GM23338 (cell line): Measurements from ENCODE around the gene PIP4K2B. TPM values are rescaled to one million over a fixed set of nuclear protein-coding genes. Genes with fewer than 3 reads are reported as not detected.

Experiments
- ATAC-seq: fragments of 200-7000 bp; cut with Tn5 transposase; 3 replicates; pipeline ENCODE4 v1.9.1; 2020
- DNase-seq: peaks from one replicate; pipeline ENCODE4 v3.0.0-alpha.2; 2015; ENCODE audit warnings: low spot score
- H2AFZ ChIP-seq: fragments of 200-600 bp; sonication (generic); 2 replicates; pipeline ENCODE4 v1.8.0; 2016; ENCODE audit warnings: antibody characterized with exemption, mild to moderate bottlenecking, moderate library complexity
- H3F3A ChIP-seq: fragments of 200-600 bp; sonication (generic); replicated peaks from 2 replicates; pipeline ENCODE4 v1.8.0; 2017; ENCODE audit warnings: antibody characterized with exemption, mixed run types, low read depth
- H3K27ac ChIP-seq: fragments of 200-600 bp; sonication (generic); 2 replicates; pipeline ENCODE4 v1.6.1; 2016; ENCODE audit warnings: low read depth
- H3K27me3 ChIP-seq: fragments of 200-600 bp; sonication (generic); 2 replicates; pipeline ENCODE4 v1.8.0; 2016; ENCODE audit warnings: mild to moderate bottlenecking, mixed run types, moderate library complexity; ENCODE audit not compliant: insufficient read depth
- H3K36me3 ChIP-seq: fragments of 200-600 bp; sonication (generic); 2 replicates; pipeline ENCODE4 v1.8.0; 2016; ENCODE audit warnings: mild to moderate bottlenecking; ENCODE audit not compliant: insufficient read depth
- H3K4me1 ChIP-seq: fragments of 200-600 bp; sonication (generic); 2 replicates; pipeline ENCODE4 v1.8.0; 2016; ENCODE audit warnings: mild to moderate bottlenecking, moderate library complexity; ENCODE audit not compliant: insufficient read depth
- H3K4me2 ChIP-seq: fragments of 200-600 bp; sonication (generic); 2 replicates; pipeline ENCODE4 v1.7.1; 2017; ENCODE audit warnings: mixed run types
- H3K4me3 ChIP-seq: fragments of 200-600 bp; sonication (generic); 2 replicates; pipeline ENCODE4 v1.6.1; 2016; ENCODE audit warnings: mixed run types
- H3K79me2 ChIP-seq: fragments of 200-600 bp; sonication (generic); replicated peaks from 2 replicates; pipeline ENCODE4 v1.8.0; 2017; ENCODE audit warnings: mild to moderate bottlenecking; ENCODE audit not compliant: insufficient read depth
- H3K9me2 ChIP-seq: fragments of 200-600 bp; sonication (generic); 2 replicates; pipeline ENCODE4 v1.8.0; 2017; ENCODE audit not compliant: insufficient read depth
- H4K20me1 ChIP-seq: fragments of 200-600 bp; sonication (generic); replicated peaks from 2 replicates; pipeline ENCODE4 v1.8.0; 2017; ENCODE audit warnings: mild to moderate bottlenecking; ENCODE audit not compliant: insufficient read depth
- H3K27ac Mint-ChIP-seq: 2 replicates; pipeline ENCODE4 v1.8.0; 2020; ENCODE audit warnings: inconsistent platforms, mild to moderate bottlenecking, moderate library complexity, mixed read lengths
- H3K27me3 Mint-ChIP-seq: 3 replicates; pipeline ENCODE4 v1.8.0; 2022; ENCODE audit warnings: low read depth, mild to moderate bottlenecking, moderate library complexity, mixed read lengths, inconsistent platforms; ENCODE audit not compliant: insufficient read depth, poor library complexity
- H3K36me3 Mint-ChIP-seq: 3 replicates; pipeline ENCODE4 v1.8.0; 2021; ENCODE audit warnings: low read depth, mild to moderate bottlenecking, inconsistent platforms, moderate library complexity, mixed read lengths
- H3K4me1 Mint-ChIP-seq: 3 replicates; pipeline ENCODE4 v1.8.0; 2020; ENCODE audit warnings: mild to moderate bottlenecking, inconsistent platforms, mixed read lengths
- H3K4me3 Mint-ChIP-seq: 3 replicates; pipeline ENCODE4 v1.8.0; 2021; ENCODE audit warnings: moderate library complexity, mild to moderate bottlenecking, inconsistent platforms, mixed read lengths
- H3K9me3 Mint-ChIP-seq: 3 replicates; pipeline ENCODE4 v1.8.0; 2020; ENCODE audit warnings: moderate library complexity, mild to moderate bottlenecking, inconsistent platforms, mixed read lengths
- CREB1 ChIP-seq: fragments of 250-450 bp; sonication (Bioruptor Pico); IDR thresholded peaks from 2 replicates; pipeline ENCODE4 v1.5.0; 2020; ENCODE audit warnings: low read depth, mild to moderate bottlenecking, moderate library complexity
- CTCF ChIP-seq, 2 experiments: fragments of 200-600 bp in 1 of 2; sonication (generic) in 1 of 2; conservative IDR thresholded peaks; 2 replicates each; pipeline versions ENCODE4 v1.5.1 to v1.6.1; 2016 to 2017; ENCODE audit warnings: antibody characterized with exemption in 2 of 2, low read depth in 2 of 2, mild to moderate bottlenecking in 2 of 2, moderate library complexity in 1 of 2
- ETS1 ChIP-seq: IDR thresholded peaks from 2 replicates; pipeline ENCODE4 v1.6.1; 2016; ENCODE audit warnings: antibody characterized with exemption
- EZH2 ChIP-seq: fragments of 200-600 bp; sonication (generic); IDR thresholded peaks from one replicate; pipeline ENCODE4 v1.8.0; 2017; ENCODE audit warnings: antibody characterized with exemption, mild to moderate bottlenecking, low read depth; ENCODE audit not compliant: unreplicated experiment
- POLR2AphosphoS5 ChIP-seq: IDR thresholded peaks from 2 replicates; pipeline ENCODE4 v1.6.1; 2016; ENCODE audit warnings: antibody characterized with exemption, low read depth
- REST ChIP-seq: IDR thresholded peaks from one replicate; pipeline ENCODE4 v1.6.1; 2018; ENCODE audit warnings: antibody characterized with exemption; ENCODE audit not compliant: unreplicated experiment
- ZNF331 ChIP-seq: fragments of 250-450 bp; sonication (Bioruptor Pico); IDR thresholded peaks from 2 replicates; pipeline ENCODE4 v1.5.0; 2020; ENCODE audit warnings: low read depth, mild to moderate bottlenecking, moderate library complexity
- polyA plus RNA-seq: library from polyadenylated mRNA; unstranded; fragments of >200 nt; fragmentation: Nextera tagmentation; extraction: Ambion mirVana; gene quantifications from 2 replicates; pipeline ENCODE4 v1.2.1, GENCODE V29; 2016
- total RNA-seq: library from RNA; depleted of rRNA; stranded (reverse); fragments of >200 nt; shearing (Covaris generic); gene quantifications from 2 replicates; pipeline ENCODE4 v1.2.3, GENCODE V29; 2014

The PIP4K2B gene
- total and polyA plus RNA-seq, 2 experiments from 2014 or later: 9.5 to 43.4 TPM

- TF ChIP-seq REST (no peak), EZH2 (no peak), ETS1 (no peak), CTCF (conservative IDR thresholded peaks at IDR 0.05; ENCODE audit: low read depth in 2 of 2) (no peak), CREB1 (CRISPR knock-in tag) (no peak)
These were observed 10.5 kb upstream of the PIP4K2B start (continued) for GRCh38 chr17:38809828-38810227.

- H3K27me3 Mint-ChIP-seq: peaks cover 4% of the 10 kb centered on the region
- H3K4me1 ChIP-seq: peaks cover 16% of the 10 kb centered on the region
- no peaks in the 10 kb centered on the region for H3K27me3 ChIP-seq
- peak overlapping the region; percentile 96 for H3K4me3 ChIP-seq
- H4K20me1 ChIP-seq: peaks cover 25% of the 10 kb centered on the region
- H3K9me2 ChIP-seq: no peaks in the 10 kb centered on the region
- H3K9me3 Mint-ChIP-seq: peaks cover 2% of the 10 kb centered on the region; the same call in 2 of the 3 replicates
- peaks cover 61% of the 10 kb centered on the region for H3K36me3 Mint-ChIP-seq
- DNase-seq: peak; percentile 11
- peaks cover 37% of the 10 kb centered on the region for H3K79me2 ChIP-seq
- ATAC-seq: no peak
- H3K4me2 ChIP-seq: peak overlapping the region; percentile 74
- H3K27ac Mint-ChIP-seq: peak overlapping the region; percentile 93
- peaks cover 16% of the 10 kb centered on the region for H3K36me3 ChIP-seq
- H2AFZ ChIP-seq: peak overlapping the region; percentile 20; the same call in 1 of the 2 replicates
- peak; percentile 47 for TF ChIP-seq POLR2AphosphoS5
- no peak for TF ChIP-seq ZNF331
- TF ChIP-seq REST: no peak
- H3F3A ChIP-seq: peaks cover 12% of the 10 kb centered on the region; the same call in 1 of the 2 replicates
- peaks cover 23% of the 10 kb centered on the region for H3K4me1 Mint-ChIP-seq
- H3K27ac ChIP-seq: peak overlapping the region; percentile 97
- H3K4me3 Mint-ChIP-seq: peak overlapping the region; percentile 79
These were observed 943 bp upstream of the PIP4K2B start for GRCh38 chr17:38800237-38800760.
